ENCODE results near the gene HDAC5.

DNA sequence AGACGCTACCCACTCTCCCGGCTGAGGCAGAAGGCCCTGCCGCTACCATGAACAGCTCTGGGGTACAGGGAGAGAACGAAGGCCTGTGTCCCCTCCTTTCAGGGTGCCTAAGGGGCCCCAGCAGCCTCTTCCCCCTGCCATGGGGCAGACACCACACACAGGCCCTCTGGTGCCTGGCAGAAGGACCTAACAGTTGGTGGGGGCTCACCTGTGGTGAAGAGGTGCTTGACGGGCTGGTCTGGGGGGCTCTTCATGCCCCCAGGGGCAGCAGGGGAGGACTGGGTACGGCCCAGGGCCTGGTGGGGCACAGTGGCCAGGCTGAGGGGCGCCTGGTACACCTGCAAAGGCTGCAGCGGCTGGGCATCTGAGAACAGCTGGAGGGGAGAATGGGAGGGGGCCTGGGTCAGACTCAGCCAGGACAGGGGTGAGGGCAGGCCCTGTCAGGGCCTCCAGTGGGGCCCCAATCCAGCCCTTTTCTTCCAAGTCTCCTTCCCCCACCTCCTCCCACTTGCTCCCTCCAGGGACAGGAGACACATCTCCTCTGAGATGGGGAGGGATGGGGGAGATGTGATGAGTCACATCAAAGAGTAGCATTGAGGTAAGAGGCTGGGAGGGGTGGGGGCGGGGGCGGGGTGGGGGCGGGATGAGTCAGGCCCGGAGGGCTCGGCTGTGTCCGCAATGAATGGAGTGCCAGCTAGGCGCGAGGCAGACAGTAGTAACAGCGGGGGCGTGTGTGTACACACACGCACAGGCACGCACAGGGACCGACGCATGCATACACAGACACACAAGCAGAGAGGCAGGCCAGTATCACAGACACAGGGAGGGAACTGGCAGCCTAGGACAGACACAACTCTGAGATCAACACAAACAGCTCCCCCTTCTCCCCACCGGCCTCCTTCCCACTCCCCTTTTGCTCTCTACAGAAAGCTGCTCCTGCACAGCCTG lies 36.8 kb downstream of the HDAC5 start:
- TF ChIP-seq GATA3 (IDR thresholded peaks at IDR 0.05; ENCODE audit: low read depth, low read length) = no peak
- no peak for TF ChIP-seq GATA2 (IDR thresholded peaks at IDR 0.05; ENCODE audit: low read depth, low read length)

Measured in SH-SY5Y (cell line).